ENCODE results near the gene ATN1.

- TF ChIP-seq, protein P1, sequence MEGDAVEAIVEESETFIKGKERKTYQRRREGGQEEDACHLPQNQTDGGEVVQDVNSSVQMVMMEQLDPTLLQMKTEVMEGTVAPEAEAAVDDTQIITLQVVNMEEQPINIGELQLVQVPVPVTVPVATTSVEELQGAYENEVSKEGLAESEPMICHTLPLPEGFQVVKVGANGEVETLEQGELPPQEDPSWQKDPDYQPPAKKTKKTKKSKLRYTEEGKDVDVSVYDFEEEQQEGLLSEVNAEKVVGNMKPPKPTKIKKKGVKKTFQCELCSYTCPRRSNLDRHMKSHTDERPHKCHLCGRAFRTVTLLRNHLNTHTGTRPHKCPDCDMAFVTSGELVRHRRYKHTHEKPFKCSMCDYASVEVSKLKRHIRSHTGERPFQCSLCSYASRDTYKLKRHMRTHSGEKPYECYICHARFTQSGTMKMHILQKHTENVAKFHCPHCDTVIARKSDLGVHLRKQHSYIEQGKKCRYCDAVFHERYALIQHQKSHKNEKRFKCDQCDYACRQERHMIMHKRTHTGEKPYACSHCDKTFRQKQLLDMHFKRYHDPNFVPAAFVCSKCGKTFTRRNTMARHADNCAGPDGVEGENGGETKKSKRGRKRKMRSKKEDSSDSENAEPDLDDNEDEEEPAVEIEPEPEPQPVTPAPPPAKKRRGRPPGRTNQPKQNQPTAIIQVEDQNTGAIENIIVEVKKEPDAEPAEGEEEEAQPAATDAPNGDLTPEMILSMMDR (IDR thresholded peaks at IDR 0.05 in 8 of 11, conservative IDR thresholded peaks at IDR 0.05 in 3 of 11): no peak
- TF ChIP-seq POLR2AphosphoS5 (IDR thresholded peaks at IDR 0.05): no peak
Measured at GRCh38 chr12:6883683-6884082, 44.1 kb upstream of the ATN1 start.

Data from spleen (tissue), 7 donors.